ENCODE data around the gene GABRB2. TPM values are rescaled to one million over a fixed set of nuclear protein-coding genes. Genes with fewer than 3 reads are reported as not detected.

GABRB2 gene
- total RNA-seq, 4 donors from 2014 or later = 0.11 to 4.6 (median 1.3) TPM

DNA sequence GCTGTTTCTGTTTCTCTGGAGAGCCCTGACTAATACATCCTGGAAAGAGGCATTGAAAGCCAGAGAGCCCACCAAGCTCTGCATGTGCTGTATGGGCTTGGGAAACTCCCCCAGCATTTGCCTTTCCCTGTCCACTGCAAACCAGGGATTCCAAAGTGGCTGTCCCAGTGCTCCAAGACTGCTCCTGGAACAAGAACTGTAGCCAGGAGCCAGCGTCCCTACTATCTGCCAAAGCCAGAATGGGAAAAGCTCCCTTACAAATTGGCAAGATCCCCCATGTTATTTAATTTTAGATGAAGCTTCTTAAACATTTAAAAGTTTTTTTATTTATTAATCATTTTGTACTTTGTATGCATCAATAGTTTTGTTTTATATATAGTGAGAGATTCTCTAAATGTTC lies 263.2 kb downstream of the GABRB2 start:
- TF ChIP-seq POLR2A (IDR thresholded peaks at IDR 0.05) = no peak
- TF ChIP-seq CTCF (IDR thresholded peaks at IDR 0.05) = no peak
- Histone ChIP-seq H3K4me1 (no peaks in the 10 kb centered on the region), H3K27me3 (no peaks in the 10 kb centered on the region), H3K36me3 (no peaks in the 10 kb centered on the region), H3K9me3 (no peaks in the 10 kb centered on the region), H3K27ac (no peak overlapping the region), H3K4me3 (replicated peaks in 1 of 3) (no peak overlapping the region)
- no peak for DNase-seq
- 56 to 62% methylated on average over 1 of the region's 1 CpG for WGBS, 2 donors
- intact Hi-C loops (cut with DNase I) = no loop called here

- Histone ChIP-seq H3K9me3 (no peaks in the 10 kb centered on the region), H3K4me1 (no peaks in the 10 kb centered on the region), H3K27ac (no peak overlapping the region), H3K36me3 (no peaks in the 10 kb centered on the region), H3K4me3 (replicated peaks in 1 of 3) (no peak overlapping the region), H3K27me3 (no peaks in the 10 kb centered on the region)
- TF ChIP-seq POLR2A (IDR thresholded peaks at IDR 0.05) (no peak), CTCF (IDR thresholded peaks at IDR 0.05) (no peak)
- no peak for DNase-seq
- WGBS, 2 donors = 90% methylated on average over 4 of the region's 4 CpGs
- intact Hi-C loops (cut with DNase I) = no loop called here
These were observed 267.5 kb downstream of the GABRB2 start for GRCh38 chr5:161278739-161279660.

- Histone ChIP-seq H3K27me3 (no peaks in the 10 kb centered on the region), H3K27ac (no peak overlapping the region), H3K9me3 (no peaks in the 10 kb centered on the region), H3K4me1 (no peaks in the 10 kb centered on the region), H3K4me3 (replicated peaks in 1 of 3) (no peak overlapping the region), H3K36me3 (no peaks in the 10 kb centered on the region)
- intact Hi-C loops (cut with DNase I) = no loop called here
- 88 to 91% methylated on average over 1 of the region's 1 CpG for WGBS, 2 donors
- TF ChIP-seq POLR2A (IDR thresholded peaks at IDR 0.05) = no peak
- no peak for TF ChIP-seq CTCF (IDR thresholded peaks at IDR 0.05)
- no peak for DNase-seq
These were observed 269.5 kb downstream of the GABRB2 start for GRCh38 chr5:161277011-161277410.

GRCh38 chr5:161274951-161275350 lies 271.6 kb downstream of the GABRB2 start:
- Histone ChIP-seq H3K27me3 (no peaks in the 10 kb centered on the region), H3K9me3 (no peaks in the 10 kb centered on the region), H3K4me1 (no peaks in the 10 kb centered on the region), H3K4me3 (replicated peaks in 1 of 3) (no peak overlapping the region), H3K36me3 (no peaks in the 10 kb centered on the region), H3K27ac (no peak overlapping the region)
- DNase-seq = no peak
- intact Hi-C loops (cut with DNase I) = no loop called here
- no peak for TF ChIP-seq CTCF (IDR thresholded peaks at IDR 0.05)
- 90% methylated on average over 2 of the region's 2 CpGs for WGBS, 2 donors

- Histone ChIP-seq H3K4me1 (no peaks in the 10 kb centered on the region), H3K27ac (no peak overlapping the region), H3K36me3 (no peaks in the 10 kb centered on the region), H3K9me3 (no peaks in the 10 kb centered on the region), H3K27me3 (no peaks in the 10 kb centered on the region), H3K4me3 (replicated peaks in 1 of 3) (no peak overlapping the region)
- DNase-seq = no peak
- no peak for TF ChIP-seq CTCF (IDR thresholded peaks at IDR 0.05)
- TF ChIP-seq POLR2A (IDR thresholded peaks at IDR 0.05) = no peak
- intact Hi-C loops (cut with DNase I) = no loop called here
These were observed 273.1 kb downstream of the GABRB2 start for GRCh38 chr5:161273410-161273809.
